Measurements from ENCODE around the gene CAPNS2.

The CAPNS2 gene

GRCh38 chr16:55566432-55567175 lies at the start of gene CAPNS2:
Gene CAPNS2, plus strand, starts transcription at chr16:55566684. Its CDS starts 73 bp downstream, at chr16:55566757.
- DNase-seq (ENCODE audit: low read depth in 1 of 2, low spot score in 1 of 2): no peak

DNA sequence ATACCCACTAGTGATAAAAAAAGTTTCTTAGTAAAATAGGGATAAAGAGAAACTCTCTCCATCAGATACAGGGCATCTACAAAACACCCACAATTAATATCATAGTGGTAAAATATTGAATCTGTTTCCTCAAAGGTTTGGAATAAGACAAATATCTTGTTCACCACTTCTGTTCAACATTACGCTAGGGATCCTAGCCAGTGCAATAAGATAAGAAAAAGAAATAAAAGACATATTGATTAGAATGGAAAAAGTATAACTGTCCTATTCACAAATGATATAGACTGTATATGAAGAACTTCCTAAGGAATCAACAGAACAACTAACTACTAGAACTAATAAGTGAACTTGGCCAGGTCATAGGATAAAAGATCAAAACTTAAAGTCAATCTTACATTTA lies 44.7 kb upstream of the CAPNS2 start:
- no peak for DNase-seq (ENCODE audit: low read depth in 1 of 2, low spot score in 1 of 2)

GRCh38 chr16:55526441-55526840 lies 40.0 kb upstream of the CAPNS2 start:
- no peak for DNase-seq (ENCODE audit: low read depth in 1 of 2, low spot score in 1 of 2)

GRCh38 chr16:55527885-55528284 lies 38.6 kb upstream of the CAPNS2 start:
- DNase-seq (ENCODE audit: low read depth in 1 of 2, low spot score in 1 of 2): no peak

DNA sequence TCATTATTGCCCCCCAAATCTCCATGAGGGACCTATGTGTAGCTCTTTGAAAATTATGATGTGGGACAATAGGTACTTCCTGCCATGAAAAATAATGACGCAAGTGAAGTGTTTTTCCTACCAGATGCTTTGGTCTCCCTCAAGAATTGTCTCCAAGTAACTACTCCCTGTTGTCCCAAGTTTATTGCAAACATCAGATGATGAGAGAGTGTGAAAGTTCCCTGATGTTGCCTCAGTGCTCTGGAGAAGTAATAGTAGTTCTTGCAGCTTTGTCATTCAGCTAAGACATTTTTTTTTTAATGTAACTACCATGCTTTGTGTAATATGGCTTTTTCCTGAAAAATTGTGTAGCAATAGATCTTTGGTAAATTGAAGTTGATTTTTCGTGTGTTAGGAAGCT lies 37.5 kb upstream of the CAPNS2 start:
- no peak for DNase-seq (ENCODE audit: low read depth in 1 of 2, low spot score in 1 of 2)

DNA sequence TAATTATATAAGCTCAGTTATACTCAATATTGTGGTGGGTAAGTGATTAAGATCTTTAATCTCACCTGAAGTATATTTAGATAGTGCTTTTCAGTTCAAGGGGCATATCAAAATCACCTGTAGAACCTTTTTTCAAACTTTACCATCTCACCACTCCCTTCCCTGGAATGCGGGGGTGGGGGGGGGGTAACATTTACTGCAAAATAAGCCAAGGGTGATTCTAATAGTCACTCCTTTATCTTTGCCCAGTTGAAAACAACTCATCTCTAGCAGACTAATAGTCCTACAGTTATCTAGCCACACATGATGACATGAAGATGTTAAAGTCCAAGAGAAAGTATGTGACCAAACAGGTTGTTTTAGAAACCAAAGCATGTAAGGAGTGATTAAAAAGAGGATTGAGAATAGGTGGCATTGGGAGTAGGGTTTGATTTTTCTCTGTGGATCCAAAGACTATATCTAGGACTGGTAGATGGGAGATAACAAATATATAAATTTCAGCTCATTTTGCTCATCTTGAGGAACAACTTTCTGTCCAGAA lies 36.1 kb upstream of the CAPNS2 start:
- DNase-seq (ENCODE audit: low read depth in 1 of 2, low spot score in 1 of 2): no peak

DNA sequence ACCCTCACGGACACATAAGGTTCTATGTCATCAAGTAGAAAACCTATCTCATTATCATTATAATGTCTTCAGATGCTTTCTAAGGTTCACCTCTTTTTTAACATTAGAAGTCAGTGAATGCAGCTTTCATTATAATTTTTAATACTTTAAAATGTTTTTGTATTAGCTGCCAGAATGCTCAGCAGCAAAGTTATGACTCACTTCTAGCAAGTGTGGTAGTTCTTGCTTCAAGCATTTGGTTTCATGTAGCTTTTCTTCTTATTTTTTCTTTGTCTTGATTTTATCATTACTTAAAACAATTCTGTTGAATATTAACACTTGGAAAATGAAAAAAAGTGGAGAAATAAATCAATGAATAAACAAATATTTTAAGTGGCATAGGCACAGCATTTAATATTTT lies 34.3 kb upstream of the CAPNS2 start:
- no peak for DNase-seq (ENCODE audit: low read depth in 1 of 2, low spot score in 1 of 2)

DNA sequence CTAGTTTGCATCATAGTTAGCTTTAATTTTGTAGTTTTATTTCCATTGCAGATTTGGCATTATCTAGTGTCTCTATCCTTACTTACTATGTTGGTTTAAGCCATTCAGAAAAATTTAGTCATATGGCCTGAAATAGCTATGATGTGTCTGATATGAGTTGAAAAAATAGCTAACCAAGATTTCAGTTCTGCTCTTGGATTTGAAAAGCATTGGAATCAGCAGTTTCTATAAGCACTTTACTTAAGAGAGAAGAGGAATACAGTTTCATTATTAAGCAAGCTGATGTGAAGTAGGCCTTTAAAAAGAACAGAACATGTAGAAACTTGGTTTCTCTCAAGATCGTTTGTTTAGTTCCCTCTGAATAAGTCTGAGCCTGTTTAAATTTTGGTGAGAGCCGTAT lies 31.7 kb upstream of the CAPNS2 start:
- DNase-seq (ENCODE audit: low read depth in 1 of 2, low spot score in 1 of 2): no peak

- DNase-seq (ENCODE audit: low read depth in 1 of 2, low spot score in 1 of 2): no peak
Measured at GRCh38 chr16:55539049-55539448, 27.4 kb upstream of the CAPNS2 start.

DNA sequence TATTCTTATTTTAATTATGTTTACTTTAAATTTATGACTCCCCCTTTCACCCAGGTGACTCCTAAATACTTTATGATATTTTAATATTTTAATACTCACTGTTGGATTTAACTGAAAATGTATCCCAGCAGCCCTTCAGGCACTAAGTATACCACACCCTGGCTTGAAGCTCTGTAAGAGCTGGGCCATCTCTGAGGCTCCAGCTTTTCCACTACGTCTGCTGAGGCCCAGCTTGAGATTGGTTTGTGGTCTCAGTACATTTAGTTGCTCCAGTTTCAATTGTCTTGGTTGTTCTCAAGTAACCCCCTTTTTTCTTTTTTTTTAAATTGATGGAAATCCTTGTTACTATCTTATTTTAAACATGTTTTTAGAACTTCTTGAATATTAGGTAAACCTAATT lies 27.0 kb upstream of the CAPNS2 start:
- DNase-seq (ENCODE audit: low read depth in 1 of 2, low spot score in 1 of 2): no peak

- DNase-seq (ENCODE audit: low read depth in 1 of 2, low spot score in 1 of 2): no peak
Measured at GRCh38 chr16:55540221-55540620, 26.3 kb upstream of the CAPNS2 start.

GRCh38 chr16:55542459-55543082 lies 23.9 kb upstream of the CAPNS2 start:
- no peak for DNase-seq (ENCODE audit: low read depth in 1 of 2, low spot score in 1 of 2)

- DNase-seq (ENCODE audit: low read depth in 1 of 2, low spot score in 1 of 2): no peak
Measured at GRCh38 chr16:55543472-55543871, 23.0 kb upstream of the CAPNS2 start.

- no peak for DNase-seq (ENCODE audit: low read depth in 1 of 2, low spot score in 1 of 2)
Measured at GRCh38 chr16:55552621-55553020, 13.9 kb upstream of the CAPNS2 start.

DNA sequence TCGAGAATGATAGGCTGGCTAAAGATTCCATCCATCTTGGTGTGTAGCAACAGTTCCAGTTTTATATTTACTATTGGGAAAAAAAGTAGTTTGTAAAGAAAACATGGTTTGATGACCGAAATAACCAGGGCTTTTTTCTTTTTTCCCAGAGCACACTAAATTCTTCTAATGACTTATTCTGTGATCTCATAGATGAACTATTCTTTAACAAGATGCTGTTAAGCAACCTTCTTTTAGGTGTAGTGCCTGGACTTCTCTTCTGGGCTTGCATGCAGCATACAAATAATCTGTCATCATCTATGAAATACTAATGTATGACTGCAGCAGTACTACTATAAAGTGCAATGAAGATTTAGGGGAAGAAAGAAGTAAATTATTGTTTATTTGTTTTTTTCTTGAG lies 11.0 kb upstream of the CAPNS2 start:
- DNase-seq (ENCODE audit: low read depth in 1 of 2, low spot score in 1 of 2): no peak

DNA sequence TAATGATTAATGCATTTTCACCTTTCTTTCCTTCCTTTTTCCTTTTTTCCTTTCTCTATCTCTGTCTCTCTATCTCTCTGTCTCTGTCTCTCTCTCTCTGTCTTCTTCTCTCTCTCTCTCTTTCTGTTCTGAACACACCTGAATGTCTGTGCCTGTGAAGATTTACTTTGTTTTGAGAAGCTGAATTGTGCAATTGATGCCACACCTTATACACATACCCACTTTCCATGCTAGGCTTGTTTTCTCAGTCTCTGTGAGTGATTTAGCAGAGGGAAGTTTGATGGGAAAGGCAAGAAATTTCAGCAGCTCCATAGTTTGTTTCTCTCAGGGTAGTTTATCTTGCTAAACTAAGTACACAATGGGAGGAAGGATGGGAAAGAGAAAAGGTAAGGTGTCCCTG lies 9.3 kb upstream of the CAPNS2 start:
- DNase-seq (ENCODE audit: low read depth in 1 of 2, low spot score in 1 of 2): no peak

GRCh38 chr16:55559233-55559632 lies 7.3 kb upstream of the CAPNS2 start:
- no peak for DNase-seq (ENCODE audit: low read depth in 1 of 2, low spot score in 1 of 2)

GRCh38 chr16:55559933-55560516 lies 6.5 kb upstream of the CAPNS2 start:
- DNase-seq (ENCODE audit: low read depth in 1 of 2, low spot score in 1 of 2): no peak

DNA sequence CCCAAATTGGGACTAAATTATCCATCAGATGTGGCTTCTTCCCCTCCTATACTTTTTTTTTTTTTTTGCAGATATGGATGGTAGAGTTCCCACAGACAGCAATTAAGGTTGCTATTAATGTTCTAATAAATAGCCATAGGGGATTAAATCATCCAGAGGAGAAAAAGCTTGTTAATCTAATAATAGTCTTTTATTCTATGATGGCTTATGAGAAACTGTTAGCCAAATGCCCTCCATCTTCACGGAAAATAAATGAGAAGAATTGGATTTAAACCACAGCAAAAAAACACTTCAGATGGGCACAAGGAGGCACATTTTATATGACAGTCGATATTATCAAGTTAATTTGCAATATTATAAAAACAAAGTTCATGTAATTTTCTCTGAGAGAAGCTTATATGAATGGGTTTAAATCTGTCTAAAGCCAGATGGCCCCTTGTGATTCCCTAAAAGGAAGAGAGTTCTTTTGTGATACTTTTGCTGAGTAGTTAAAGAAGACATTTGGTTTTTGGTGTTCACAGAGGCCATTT lies 5.1 kb upstream of the CAPNS2 start:
- no peak for DNase-seq (ENCODE audit: low read depth in 1 of 2, low spot score in 1 of 2)

- DNase-seq (ENCODE audit: low read depth in 1 of 2, low spot score in 1 of 2): no peak
Measured at GRCh38 chr16:55562936-55563335, 3.5 kb upstream of the CAPNS2 start.

DNA sequence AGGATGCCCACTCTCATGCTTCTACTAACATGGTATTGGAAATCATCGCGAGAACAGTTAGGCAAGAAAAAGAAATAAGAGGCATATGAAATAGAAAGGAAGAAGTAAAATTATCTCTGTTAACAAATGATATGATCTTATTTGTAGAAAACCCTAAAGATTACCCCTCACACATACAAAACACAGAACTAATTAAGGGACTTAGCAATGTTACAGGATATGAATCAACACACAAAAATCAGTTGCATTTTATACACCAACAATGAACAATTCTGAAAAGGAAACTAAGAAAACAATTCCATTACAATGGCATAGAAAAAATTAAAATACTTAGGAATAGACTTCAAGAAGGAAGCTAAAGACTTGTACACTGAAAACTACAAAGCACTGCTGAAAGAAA lies 2.7 kb upstream of the CAPNS2 start:
- no peak for DNase-seq (ENCODE audit: low read depth in 1 of 2, low spot score in 1 of 2)

GRCh38 chr16:55565086-55565485 lies 1.4 kb upstream of the CAPNS2 start:
- DNase-seq (ENCODE audit: low read depth in 1 of 2, low spot score in 1 of 2): no peak

All from activated CD4-positive, alpha-beta T cell treated with anti-CD3 and anti-CD28 coated beads, Interleukin-2, amount 50 U/mL, for 24 hours (primary cell).